ENCODE data around the gene UBXN4.

Gene UBXN4

GRCh38 chr2:135742325-135742757 is 686 bp downstream of the UBXN4 start:
- H3K9me3 ChIP-seq (ENCODE audit: control insufficient read depth, low read length): no peaks in the 10 kb centered on the region
- peak overlapping the region; percentile 83 for H2AFZ ChIP-seq
- H3K27ac ChIP-seq: peak overlapping the region; percentile 92
- TF ChIP-seq CTCF (IDR thresholded peaks at IDR 0.05): no peak
- peak overlapping the region; percentile 94 for H3K4me3 ChIP-seq (ENCODE audit: low read depth, low read length)
- H3K36me3 ChIP-seq (ENCODE audit: control insufficient read depth, insufficient read depth, low read length): no peaks in the 10 kb centered on the region
- H3K9ac ChIP-seq: peak overlapping the region; percentile 93
- H3K4me1 ChIP-seq: peaks cover 8% of the 10 kb centered on the region
- H3K79me2 ChIP-seq: peaks cover 32% of the 10 kb centered on the region
- H3K27me3 ChIP-seq (ENCODE audit: control insufficient read depth, insufficient read depth, low read length): no peaks in the 10 kb centered on the region
- H3K4me2 ChIP-seq (ENCODE audit: low read length): peak overlapping the region; percentile 85

GRCh38 chr2:135743860-135744259 is 2.2 kb downstream of the UBXN4 start:
- no peak overlapping the region for H3K27ac ChIP-seq
- TF ChIP-seq CTCF (IDR thresholded peaks at IDR 0.05): no peak
- no peak overlapping the region for H2AFZ ChIP-seq
- H3K27me3 ChIP-seq (ENCODE audit: control insufficient read depth, insufficient read depth, low read length): no peaks in the 10 kb centered on the region
- no peak overlapping the region for H3K9ac ChIP-seq
- H3K4me2 ChIP-seq (ENCODE audit: low read length): peak overlapping the region; percentile 85
- H3K4me3 ChIP-seq (ENCODE audit: low read depth, low read length): no peak overlapping the region
- no peaks in the 10 kb centered on the region for H3K9me3 ChIP-seq (ENCODE audit: control insufficient read depth, low read length)
- peaks cover 8% of the 10 kb centered on the region for H3K4me1 ChIP-seq
- H3K79me2 ChIP-seq: peaks cover 37% of the 10 kb centered on the region
- H3K36me3 ChIP-seq (ENCODE audit: control insufficient read depth, insufficient read depth, low read length): no peaks in the 10 kb centered on the region

GRCh38 chr2:135744760-135745314 is 3.2 kb downstream of the UBXN4 start:
- TF ChIP-seq CTCF (IDR thresholded peaks at IDR 0.05): no peak
- H3K79me2 ChIP-seq: peaks cover 37% of the 10 kb centered on the region
- no peaks in the 10 kb centered on the region for H3K9me3 ChIP-seq (ENCODE audit: control insufficient read depth, low read length)
- peaks cover 8% of the 10 kb centered on the region for H3K4me1 ChIP-seq
- no peak overlapping the region for H3K9ac ChIP-seq
- no peak overlapping the region for H3K4me2 ChIP-seq (ENCODE audit: low read length)
- no peak overlapping the region for H2AFZ ChIP-seq
- no peaks in the 10 kb centered on the region for H3K27me3 ChIP-seq (ENCODE audit: control insufficient read depth, insufficient read depth, low read length)
- no peaks in the 10 kb centered on the region for H3K36me3 ChIP-seq (ENCODE audit: control insufficient read depth, insufficient read depth, low read length)
- no peak overlapping the region for H3K4me3 ChIP-seq (ENCODE audit: low read depth, low read length)
- H3K27ac ChIP-seq: no peak overlapping the region

GRCh38 chr2:135745545-135745944 is 3.9 kb downstream of the UBXN4 start:
- Histone ChIP-seq H3K36me3 (ENCODE audit: control insufficient read depth, insufficient read depth, low read length) (no peaks in the 10 kb centered on the region), H3K79me2 (peaks cover 37% of the 10 kb centered on the region), H3K27ac (no peak overlapping the region), H3K27me3 (ENCODE audit: control insufficient read depth, insufficient read depth, low read length) (no peaks in the 10 kb centered on the region), H3K4me2 (ENCODE audit: low read length) (no peak overlapping the region), H3K4me3 (ENCODE audit: low read depth, low read length) (no peak overlapping the region), H3K9ac (no peak overlapping the region), H3K9me3 (ENCODE audit: control insufficient read depth, low read length) (no peaks in the 10 kb centered on the region), H3K4me1 (peaks cover 8% of the 10 kb centered on the region), H2AFZ (no peak overlapping the region)
- TF ChIP-seq CTCF (IDR thresholded peaks at IDR 0.05): no peak

- no peaks in the 10 kb centered on the region for H3K9me3 ChIP-seq (ENCODE audit: control insufficient read depth, low read length)
- H2AFZ ChIP-seq: no peak overlapping the region
- H3K36me3 ChIP-seq (ENCODE audit: control insufficient read depth, insufficient read depth, low read length): peaks cover 6% of the 10 kb centered on the region
- no peaks in the 10 kb centered on the region for H3K4me1 ChIP-seq
- peaks cover 19% of the 10 kb centered on the region for H3K79me2 ChIP-seq
- no peak overlapping the region for H3K4me2 ChIP-seq (ENCODE audit: low read length)
- no peak overlapping the region for H3K27ac ChIP-seq
- no peak for TF ChIP-seq CTCF (IDR thresholded peaks at IDR 0.05)
- H3K4me3 ChIP-seq (ENCODE audit: low read depth, low read length): no peak overlapping the region
- no peak overlapping the region for H3K9ac ChIP-seq
- no peaks in the 10 kb centered on the region for H3K27me3 ChIP-seq (ENCODE audit: control insufficient read depth, insufficient read depth, low read length)
Observed at GRCh38 chr2:135755573-135755972, 13.9 kb downstream of the UBXN4 start.

All from parathyroid adenoma (tissue), 2 donors.